Left lung (tissue), 10 donors: ENCODE data around the gene IL9R. TPM values are rescaled to one million over a fixed set of nuclear protein-coding genes. Genes with fewer than 3 reads are reported as not detected.
"Not testable (repeated sequence)": the region's sequence is repeated elsewhere in the genome, so short reads cannot be mapped to it uniquely, and the experiment has no call there.

Source experiments
- ATAC-seq: fragments of 200-7000 bp; cut with Tn5 transposase; one replicate; pipeline ENCODE4 v1.9.1; 2020; ENCODE audit warnings: moderate library complexity
- DNase-seq, 4 donors: peaks; one replicate each; pipeline ENCODE4 v3.0.0-alpha.2; 2013 to 2020
- H3K27ac ChIP-seq, 2 donors: fragments of 200-600 bp; sonication (generic) in 1 of 2; one replicate each; pipeline versions ENCODE4 v1.5.0 to v1.8.0; 2020 to 2021
- H3K27me3 ChIP-seq, 2 donors: fragments of 200-600 bp; sonication (generic) in 1 of 2; one replicate each; pipeline versions ENCODE4 v1.5.0 to v1.8.0; 2020 to 2021
- H3K36me3 ChIP-seq, 2 donors: fragments of 200-600 bp; sonication (generic) in 1 of 2; one replicate each; pipeline versions ENCODE4 v1.5.0 to v1.8.0; 2020 to 2021
- H3K4me1 ChIP-seq, 2 donors: fragments of 200-600 bp; one replicate each; pipeline ENCODE4 v1.8.0; 2021
- H3K4me3 ChIP-seq, 2 donors: fragments of 200-600 bp; sonication (generic) in 1 of 2; one replicate each; pipeline versions ENCODE4 v1.5.0 to v1.8.0; 2020 to 2021; ENCODE audit warnings: mild to moderate bottlenecking in 1 of 2
- H3K9me3 ChIP-seq, 2 donors: fragments of 200-600 bp; sonication (generic) in 1 of 2; one replicate each; pipeline versions ENCODE4 v1.5.0 to v1.8.0; 2020 to 2021
- CTCF ChIP-seq, 2 donors: fragments of 200-600 bp; sonication (generic) in 1 of 2; IDR thresholded peaks; one replicate each; pipeline versions ENCODE4 v1.5.0 to v1.8.0; 2021; ENCODE audit warnings: antibody characterized with exemption in 2 of 2
- intact Hi-C, 2 donors: fragments of 100-400 bp; cut with DNase I; formaldehyde crosslinking; loops; one replicate each; pipeline versions ENCODE4 v1.11.2 to v1.14.2; 2022
- polyA plus RNA-seq, 6 donors: library from polyadenylated mRNA; unstranded; fragments of 120-200 nt; gene quantifications; one replicate each; pipeline ENCODE4 v1.2.1, GENCODE V29; 2013; ENCODE audit not compliant: insufficient read length in 6 of 6
- total RNA-seq, 2 donors: library from RNA; stranded (reverse); fragmentation: NEBNext Ultra II Directional; extraction: Animal tissue kit (Norgen Biotek cat#: 25700); gene quantifications; one replicate each; pipeline ENCODE4 v1.2.1, GENCODE V29; 2021
- donor health status: DM: no; HTN: yes; CAD: no.
- donor health status: DM: no; HTN: no; CAD: no.

Gene IL9R
- total and polyA plus RNA-seq, 8 donors = 0.19 to 1.8 (median 0.26) TPM

- H3K27ac ChIP-seq = no peak overlapping the region
- DNase-seq (no peak), ATAC-seq (no peak)
- no peak for TF ChIP-seq CTCF (IDR thresholded peaks at IDR 0.05)
- H3K9me3 ChIP-seq = peaks cover 0 to 16% of the 10 kb centered on the region in 2 donors
- intact Hi-C loops = no loop called here
- H3K36me3 ChIP-seq = no peaks in the 10 kb centered on the region
- H3K4me3 ChIP-seq = no peak overlapping the region
- no peaks in the 10 kb centered on the region for H3K27me3 ChIP-seq
- H3K4me1 ChIP-seq = no peaks in the 10 kb centered on the region
Observed at GRCh38 chrX:155983326-155983725, 14.2 kb upstream of the IL9R start.

DNA sequence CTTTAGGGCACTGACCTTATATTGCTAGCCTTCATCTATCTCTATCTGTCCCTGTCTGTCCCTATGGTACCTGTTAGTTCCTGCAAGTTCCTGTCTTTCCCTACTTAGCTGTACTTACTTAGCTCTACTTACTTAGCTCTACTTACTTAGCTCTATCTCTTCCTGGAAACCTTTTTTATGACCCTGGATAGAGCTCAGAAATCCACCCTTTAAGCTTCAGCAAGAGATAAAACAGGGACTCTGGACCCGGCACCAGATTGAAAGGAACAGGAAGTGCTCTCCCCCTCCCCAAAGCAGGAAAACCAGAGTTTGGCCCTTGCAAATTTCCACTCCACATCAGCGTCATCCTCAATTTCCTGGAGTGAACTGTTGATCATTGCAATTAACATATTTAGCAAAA, 12.3 kb upstream of the IL9R start:
- ATAC-seq (no peak), DNase-seq (no peak)
- Histone ChIP-seq H3K4me1 (no peaks in the 10 kb centered on the region), H3K36me3 (no peaks in the 10 kb centered on the region), H3K4me3 (no peak overlapping the region), H3K27ac (no peak overlapping the region), H3K9me3 (peaks cover 0 to 16% of the 10 kb centered on the region in 2 donors), H3K27me3 (no peaks in the 10 kb centered on the region)
- intact Hi-C loops = no loop called here
- no peak for TF ChIP-seq CTCF (IDR thresholded peaks at IDR 0.05)

GRCh38 chrX:155986995-155987394, 10.5 kb upstream of the IL9R start:
- H3K36me3 ChIP-seq, H3K27ac ChIP-seq, ATAC-seq, intact Hi-C loops, DNase-seq, H3K4me1 ChIP-seq, H3K27me3 ChIP-seq, H3K4me3 ChIP-seq: not testable (repeated sequence)
- H3K9me3 ChIP-seq = peaks cover 0 to 16% of the 10 kb centered on the region in 2 donors

GRCh38 chrX:155988859-155989258, 8.6 kb upstream of the IL9R start:
- intact Hi-C loops = no loop called here
- no peak for ATAC-seq

DNA sequence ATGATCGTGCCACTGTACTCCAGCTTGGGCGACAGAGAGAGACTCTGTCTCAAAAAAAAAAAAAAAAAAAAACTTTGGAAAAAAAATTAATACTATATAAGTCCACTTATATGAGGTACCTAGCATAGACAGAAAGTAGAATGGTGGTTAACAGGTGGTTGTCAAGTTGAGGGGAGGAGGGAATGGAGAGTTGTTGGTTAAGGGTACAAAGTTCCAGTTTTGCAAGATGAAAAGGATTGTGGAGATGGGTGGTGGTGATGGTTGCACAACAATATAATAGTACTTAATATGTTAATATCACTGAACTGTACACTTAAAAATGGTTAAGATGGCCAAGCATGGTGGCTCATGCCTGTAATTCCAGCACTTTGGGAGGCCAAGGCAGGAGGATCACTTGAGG, 4.1 kb upstream of the IL9R start:
- intact Hi-C loops = no loop called here
- no peak overlapping the region for H3K4me3 ChIP-seq
- DNase-seq (no peak), ATAC-seq (no peak)
- H3K36me3 ChIP-seq = no peaks in the 10 kb centered on the region
- no peak overlapping the region for H3K27ac ChIP-seq
- no peaks in the 10 kb centered on the region for H3K4me1 ChIP-seq
- TF ChIP-seq CTCF (IDR thresholded peaks at IDR 0.05) = no peak
- H3K9me3 ChIP-seq = no peaks in the 10 kb centered on the region
- H3K27me3 ChIP-seq = no peaks in the 10 kb centered on the region

More at GRCh38 chrX:155988859-155989258, 8.6 kb upstream of the IL9R start:
- no peaks in the 10 kb centered on the region for H3K36me3 ChIP-seq
- no peaks in the 10 kb centered on the region for H3K27me3 ChIP-seq
- no peak overlapping the region for H3K27ac ChIP-seq
- no peaks in the 10 kb centered on the region for H3K4me1 ChIP-seq
- no peak overlapping the region for H3K4me3 ChIP-seq
- peaks cover 0 to 5% of the 10 kb centered on the region in 2 donors for H3K9me3 ChIP-seq
- no peak for TF ChIP-seq CTCF (IDR thresholded peaks at IDR 0.05)
- DNase-seq = no peak

- Histone ChIP-seq H3K36me3 (no peaks in the 10 kb centered on the region), H3K4me3 (no peak overlapping the region), H3K27me3 (no peaks in the 10 kb centered on the region), H3K27ac (no peak overlapping the region), H3K9me3 (no peaks in the 10 kb centered on the region), H3K4me1 (no peaks in the 10 kb centered on the region)
- no peak for ATAC-seq
- no peak for DNase-seq
- TF ChIP-seq CTCF (IDR thresholded peaks at IDR 0.05) = no peak
- intact Hi-C loops = no loop called here
Observed at GRCh38 chrX:155995321-155995875, 2.1 kb upstream of the IL9R start.
